Neutrophil (primary cell): ENCODE measurements around the gene TSHR.

Experiments used
- H3K27ac ChIP-seq: fragments of 200-600 bp; sonication (generic); 2 replicates; pipeline ENCODE4 v1.5.1; 2016; ENCODE audit warnings: mild to moderate bottlenecking, moderate library complexity
- H3K27me3 ChIP-seq: fragments of 200-600 bp; sonication (generic); 2 replicates; pipeline ENCODE4 v1.6.0; 2016; ENCODE audit warnings: mild to moderate bottlenecking
- H3K36me3 ChIP-seq: fragments of 200-600 bp; sonication (generic); 2 replicates; pipeline ENCODE4 v1.5.1; 2017
- H3K4me1 ChIP-seq, 2 experiments: fragments of 200-600 bp in 1 of 2; sonication (generic) in 1 of 2; 1 replicate in 1 of 2; 2 replicates in 1 of 2; pipeline versions ENCODE4 v1.5.1 to v1.6.1; 2013 to 2016; ENCODE audit warnings: low read depth in 1 of 2, low read length in 1 of 2, mild to moderate bottlenecking in 1 of 2, moderate library complexity in 1 of 2; ENCODE audit not compliant: control insufficient read depth in 1 of 2, insufficient read depth in 1 of 2
- H3K4me3 ChIP-seq, 2 experiments: fragments of 200-600 bp in 1 of 2; sonication (generic) in 1 of 2; 1 replicate in 1 of 2; 2 replicates in 1 of 2; pipeline ENCODE4 v1.5.1; 2013 to 2016; ENCODE audit warnings: low read depth in 1 of 2, low read length in 1 of 2, mild to moderate bottlenecking in 1 of 2, moderate library complexity in 1 of 2
- H3K9me3 ChIP-seq: fragments of 200-600 bp; sonication (generic); 2 replicates; pipeline ENCODE4 v1.5.1; 2016
- CTCF ChIP-seq: fragments of 200-600 bp; sonication (generic); IDR thresholded peaks from 2 replicates; pipeline ENCODE4 v1.5.1; 2016; ENCODE audit warnings: antibody characterized with exemption

TSHR gene

DNA sequence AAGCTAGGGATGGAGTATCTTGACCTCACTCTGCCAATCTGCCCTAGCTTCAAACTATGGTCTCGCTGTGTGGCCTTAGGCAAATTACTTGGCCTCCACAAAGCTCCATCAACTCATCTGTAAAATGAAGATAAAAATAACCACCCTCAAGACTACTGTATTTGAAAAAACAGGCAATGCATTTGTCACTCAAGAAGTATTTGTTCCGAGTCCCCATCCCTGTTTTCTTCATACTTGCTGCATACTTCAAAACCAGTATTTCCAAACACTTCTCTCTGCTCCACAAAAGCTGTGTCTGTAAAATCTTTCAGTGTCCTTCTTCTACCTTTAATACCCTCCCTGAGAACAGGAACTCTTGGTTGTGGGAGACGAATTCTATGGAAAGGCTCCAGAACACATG is 217.5 kb downstream of the TSHR start:
- Histone ChIP-seq H3K4me1 (peaks cover 63 to 64% of the 10 kb centered on the region in 2 experiments), H3K4me3 (no peak overlapping the region), H3K9me3 (no peaks in the 10 kb centered on the region), H3K27ac (no peak overlapping the region), H3K36me3 (no peaks in the 10 kb centered on the region), H3K27me3 (no peaks in the 10 kb centered on the region)
- TF ChIP-seq CTCF = no peak

DNA sequence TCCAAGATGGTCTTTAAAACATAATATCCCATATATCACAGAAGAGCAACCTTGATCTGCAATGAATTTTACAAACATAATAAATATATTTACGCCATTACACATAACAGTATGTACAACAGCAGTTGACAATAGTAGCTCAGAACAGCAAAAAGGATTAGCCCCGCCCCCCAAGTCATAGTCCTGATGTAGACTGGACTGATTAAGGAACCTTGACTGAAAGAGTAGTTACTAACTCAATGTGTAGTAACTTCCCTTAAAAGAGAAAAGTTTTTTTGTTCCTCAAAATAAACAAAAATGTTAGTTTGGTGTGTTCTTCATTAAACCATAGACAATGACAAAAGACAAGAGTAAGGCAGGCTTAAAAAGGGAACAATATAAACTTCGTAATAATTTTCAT is 220.8 kb downstream of the TSHR start:
- Histone ChIP-seq H3K4me3 (peak overlapping the region in 1 of 2 experiments; percentile 8), H3K36me3 (no peaks in the 10 kb centered on the region), H3K9me3 (no peaks in the 10 kb centered on the region), H3K4me1 (peaks cover 42 to 44% of the 10 kb centered on the region in 2 experiments), H3K27me3 (no peaks in the 10 kb centered on the region), H3K27ac (peak overlapping the region; percentile 77)
- no peak for TF ChIP-seq CTCF

- Histone ChIP-seq H3K4me1 (peaks cover 32 to 38% of the 10 kb centered on the region in 2 experiments), H3K27ac (peak overlapping the region; percentile 77), H3K36me3 (peaks cover 9% of the 10 kb centered on the region), H3K4me3 (no peak overlapping the region), H3K27me3 (no peaks in the 10 kb centered on the region), H3K9me3 (no peaks in the 10 kb centered on the region)
- TF ChIP-seq CTCF = no peak
Measured at GRCh38 chr14:81177225-81177624, 221.8 kb downstream of the TSHR start.

GRCh38 chr14:81178063-81178462 is 222.6 kb downstream of the TSHR start:
- peaks cover 27 to 30% of the 10 kb centered on the region in 2 experiments for H3K4me1 ChIP-seq
- H3K27ac ChIP-seq = peak overlapping the region; percentile 77
- H3K4me3 ChIP-seq = no peak overlapping the region
- no peak for TF ChIP-seq CTCF
- no peaks in the 10 kb centered on the region for H3K9me3 ChIP-seq
- peaks cover 10% of the 10 kb centered on the region for H3K36me3 ChIP-seq
- H3K27me3 ChIP-seq = no peaks in the 10 kb centered on the region

DNA sequence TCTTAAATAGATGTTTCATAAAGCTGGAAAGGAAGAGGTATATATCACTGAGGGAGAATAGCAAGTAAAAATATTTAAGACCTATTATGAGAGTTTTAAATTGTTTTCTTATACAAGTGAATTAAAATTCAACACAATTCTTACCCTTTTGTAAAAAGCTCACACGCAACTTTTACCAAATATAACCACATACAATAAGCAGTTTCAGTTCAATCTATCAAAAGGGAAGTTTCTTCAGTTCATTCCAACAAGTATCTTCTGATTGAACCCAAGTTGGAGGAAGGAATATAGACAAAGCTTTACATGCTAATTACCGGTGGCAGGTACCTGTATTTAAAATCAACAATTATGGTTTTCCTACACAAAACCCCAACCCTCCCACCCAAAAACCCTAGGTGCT is 224.2 kb downstream of the TSHR start:
- H3K27ac ChIP-seq = no peak overlapping the region
- H3K4me1 ChIP-seq = peaks cover 27 to 28% of the 10 kb centered on the region in 2 experiments
- no peak overlapping the region for H3K4me3 ChIP-seq
- TF ChIP-seq CTCF = no peak
- no peaks in the 10 kb centered on the region for H3K9me3 ChIP-seq
- no peaks in the 10 kb centered on the region for H3K27me3 ChIP-seq
- peaks cover 19% of the 10 kb centered on the region for H3K36me3 ChIP-seq
